A673 (cell line): ENCODE data around the gene TCEAL8. TPM values are rescaled to one million over a fixed set of nuclear protein-coding genes. Genes with fewer than 3 reads are reported as not detected.
"Not testable (repeated sequence)": the region's sequence is repeated elsewhere in the genome, so short reads cannot be mapped to it uniquely, and the experiment has no call there.

Source experiments
- BruUV-seq: library from RNA; stranded (reverse); fragments of 400-500 nt; replicated peaks from 2 replicates; lab custom pipeline; 2021; lab: Mats Ljungman, UMichigan
- CTCF ChIA-PET: fragments of 300-600 bp; sonication (Branson Sonifier 250); formaldehyde crosslinking; loops from one replicate; lab custom pipeline; 2022; ENCODE audit warnings: antibody characterized with exemption; lab: Charles Lee
- POLR2A ChIA-PET: fragments of 300-600 bp; sonication (Branson Sonifier 250); formaldehyde crosslinking; loops from one replicate; lab custom pipeline; 2022; ENCODE audit warnings: antibody characterized with exemption; ENCODE audit not compliant: low non-redundant PET; lab: Charles Lee
- DNase-seq: peaks from one replicate; pipeline ENCODE4 v3.0.0-alpha.2; 2015; ENCODE audit warnings: low spot score
- H3K27ac ChIP-seq: fragments of 200-600 bp; sonication (generic); 2 replicates; pipeline ENCODE4 v1.5.1; 2016; ENCODE audit warnings: mixed run types, low read depth, mild to moderate bottlenecking, mixed read lengths, antibody characterized with exemption, low read length; ENCODE audit not compliant: poor library complexity, severe bottlenecking
- H3K27me3 ChIP-seq: fragments of 200-600 bp; sonication (generic); replicated peaks from 2 replicates; pipeline ENCODE4 v1.6.1; 2017; ENCODE audit warnings: mixed run types, low read depth, mild to moderate bottlenecking, mixed read lengths, antibody characterized with exemption, low read length; ENCODE audit not compliant: insufficient read depth, poor library complexity
- H3K36me3 ChIP-seq: fragments of 200-600 bp; sonication (generic); 2 replicates; pipeline ENCODE4 v1.6.1; 2016; ENCODE audit warnings: mixed run types, mild to moderate bottlenecking, mixed read lengths, antibody characterized with exemption, low read length; ENCODE audit not compliant: insufficient read depth, poor library complexity, severe bottlenecking
- H3K4me1 ChIP-seq: fragments of 200-600 bp; sonication (generic); 2 replicates; pipeline ENCODE4 v1.6.1; 2017; ENCODE audit warnings: mixed run types, mild to moderate bottlenecking, mixed read lengths, antibody characterized with exemption, low read length; ENCODE audit not compliant: insufficient read depth, poor library complexity, severe bottlenecking
- H3K4me3 ChIP-seq: fragments of 200-600 bp; sonication (generic); 2 replicates; pipeline ENCODE4 v1.5.1; 2016; ENCODE audit warnings: low read depth, mixed run types, mild to moderate bottlenecking, mixed read lengths, low read length; ENCODE audit not compliant: poor library complexity, severe bottlenecking
- H3K9me3 ChIP-seq: fragments of 200-600 bp; sonication (generic); 2 replicates; pipeline ENCODE4 v1.6.1; 2016; ENCODE audit warnings: mixed run types, low read depth, mild to moderate bottlenecking, mixed read lengths, antibody characterized with exemption, low read length; ENCODE audit not compliant: poor library complexity, severe bottlenecking
- EZH2 ChIP-seq: fragments of 200-600 bp; sonication (generic); IDR thresholded peaks from 2 replicates; pipeline ENCODE4 v1.6.1; 2017; ENCODE audit warnings: borderline replicate concordance, low read depth, mild to moderate bottlenecking, mixed read lengths, antibody characterized with exemption, low read length; ENCODE audit not compliant: poor library complexity, severe bottlenecking
- intact Hi-C: fragments of 100-400 bp; cut with micrococcal nuclease; formaldehyde crosslinking; loops from one replicate; pipeline ENCODE4 v1.10.0; 2022; ENCODE audit not compliant: unreplicated experiment
- total RNA-seq: library from RNA; stranded (reverse); gene quantifications from 2 replicates; pipeline ENCODE4 v1.2.3, GENCODE V29; 2021
- TF ChIP-seq, protein P1 (sequence below): fragments of 300-800, 200-600 bp; sonication (generic); conservative IDR thresholded peaks from 2 replicates; pipeline ENCODE4 v1.5.1; 2017; ENCODE audit warnings: low read depth, mild to moderate bottlenecking, antibody characterized with exemption, low read length, moderate library complexity, mixed read lengths

Gene TCEAL8
- total RNA-seq, 1 experiment from 2014 or later: 66.2 TPM

DNA sequence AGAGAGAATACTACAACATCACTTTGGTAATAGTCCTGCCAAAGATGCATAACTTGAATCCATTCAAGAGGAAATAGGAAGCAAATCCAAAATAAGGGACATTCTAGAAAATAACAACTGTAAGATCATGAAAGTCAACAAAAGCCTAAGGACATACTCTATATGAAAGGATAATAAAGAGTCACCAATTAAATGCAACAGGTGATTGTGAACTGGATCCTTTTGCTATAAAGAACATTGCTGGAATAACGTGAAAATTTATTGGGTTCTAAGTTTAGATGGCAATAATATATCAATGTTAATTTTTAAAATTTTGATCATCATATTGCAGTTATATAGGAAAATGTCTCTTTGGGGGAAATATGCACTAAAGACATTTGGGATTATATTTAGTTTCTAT, 20.1 kb downstream of the TCEAL8 start:
- ChIA-PET POLR2A (no interaction called here), CTCF (no interaction called here)
- DNase-seq: no peak
- intact Hi-C loops: no loop called here
- BruUV-seq: no TSS peak
- H3K4me1 ChIP-seq: no peaks in the 10 kb centered on the region
- TF ChIP-seq EZH2: no peak
- TF ChIP-seq, protein P1, sequence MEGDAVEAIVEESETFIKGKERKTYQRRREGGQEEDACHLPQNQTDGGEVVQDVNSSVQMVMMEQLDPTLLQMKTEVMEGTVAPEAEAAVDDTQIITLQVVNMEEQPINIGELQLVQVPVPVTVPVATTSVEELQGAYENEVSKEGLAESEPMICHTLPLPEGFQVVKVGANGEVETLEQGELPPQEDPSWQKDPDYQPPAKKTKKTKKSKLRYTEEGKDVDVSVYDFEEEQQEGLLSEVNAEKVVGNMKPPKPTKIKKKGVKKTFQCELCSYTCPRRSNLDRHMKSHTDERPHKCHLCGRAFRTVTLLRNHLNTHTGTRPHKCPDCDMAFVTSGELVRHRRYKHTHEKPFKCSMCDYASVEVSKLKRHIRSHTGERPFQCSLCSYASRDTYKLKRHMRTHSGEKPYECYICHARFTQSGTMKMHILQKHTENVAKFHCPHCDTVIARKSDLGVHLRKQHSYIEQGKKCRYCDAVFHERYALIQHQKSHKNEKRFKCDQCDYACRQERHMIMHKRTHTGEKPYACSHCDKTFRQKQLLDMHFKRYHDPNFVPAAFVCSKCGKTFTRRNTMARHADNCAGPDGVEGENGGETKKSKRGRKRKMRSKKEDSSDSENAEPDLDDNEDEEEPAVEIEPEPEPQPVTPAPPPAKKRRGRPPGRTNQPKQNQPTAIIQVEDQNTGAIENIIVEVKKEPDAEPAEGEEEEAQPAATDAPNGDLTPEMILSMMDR: no peak
- H3K4me3 ChIP-seq: no peak overlapping the region
- H3K27ac ChIP-seq: no peak overlapping the region
- H3K9me3 ChIP-seq: no peaks in the 10 kb centered on the region
- H3K36me3 ChIP-seq: no peaks in the 10 kb centered on the region
- no peaks in the 10 kb centered on the region for H3K27me3 ChIP-seq

DNA sequence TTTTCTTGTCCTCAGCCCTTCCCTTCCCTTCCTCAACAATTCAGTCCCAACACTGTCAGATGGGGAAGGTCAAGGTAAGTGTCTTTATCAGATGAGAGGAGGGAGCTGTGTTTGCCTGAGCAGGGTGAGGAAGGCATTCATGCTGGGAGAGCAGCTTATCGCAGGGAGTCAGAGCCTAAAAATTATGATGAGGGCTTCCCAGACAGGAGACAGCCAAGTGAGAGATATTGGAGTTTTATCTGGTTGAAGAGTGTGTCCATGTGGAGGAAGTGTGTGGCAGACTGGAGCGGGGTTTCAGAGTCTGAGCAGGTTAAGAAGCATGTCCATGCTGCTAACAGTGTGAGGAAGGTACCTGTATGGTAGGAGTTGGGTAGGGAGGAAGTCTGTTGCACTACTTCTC, 21.7 kb downstream of the TCEAL8 start:
- TF ChIP-seq, protein P1: no peak
- TF ChIP-seq EZH2: no peak
- Histone ChIP-seq H3K4me3 (no peak overlapping the region), H3K27ac (no peak overlapping the region), H3K36me3 (no peaks in the 10 kb centered on the region), H3K9me3 (no peaks in the 10 kb centered on the region), H3K4me1 (no peaks in the 10 kb centered on the region), H3K27me3 (no peaks in the 10 kb centered on the region)
- DNase-seq: no peak
- CTCF ChIA-PET: no interaction called here
- intact Hi-C loops: no loop called here
- POLR2A ChIA-PET: no interaction called here
- BruUV-seq: no TSS peak

DNA sequence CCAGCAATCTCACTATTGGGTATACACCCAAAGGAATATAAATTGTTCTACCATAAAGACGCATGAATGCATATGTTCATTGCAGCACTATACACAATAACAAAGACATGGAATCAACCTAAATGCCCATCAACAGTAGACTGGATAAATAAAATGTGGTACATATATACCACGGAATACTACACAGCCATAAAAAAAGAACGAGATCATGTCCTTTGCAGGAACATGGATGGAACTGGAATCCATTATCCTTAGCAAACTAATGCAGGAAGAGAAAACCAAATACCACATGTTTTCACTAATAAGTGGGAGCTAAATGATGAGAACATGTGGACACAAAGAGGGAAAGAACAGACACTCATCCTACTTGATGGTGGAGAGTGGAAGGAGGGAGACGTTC, 29.0 kb downstream of the TCEAL8 start:
- POLR2A ChIA-PET, H3K4me1 ChIP-seq, H3K9me3 ChIP-seq, BruUV-seq, intact Hi-C loops, CTCF ChIA-PET, H3K27ac ChIP-seq, H3K4me3 ChIP-seq, DNase-seq, H3K36me3 ChIP-seq, H3K27me3 ChIP-seq: not testable (repeated sequence)

DNA sequence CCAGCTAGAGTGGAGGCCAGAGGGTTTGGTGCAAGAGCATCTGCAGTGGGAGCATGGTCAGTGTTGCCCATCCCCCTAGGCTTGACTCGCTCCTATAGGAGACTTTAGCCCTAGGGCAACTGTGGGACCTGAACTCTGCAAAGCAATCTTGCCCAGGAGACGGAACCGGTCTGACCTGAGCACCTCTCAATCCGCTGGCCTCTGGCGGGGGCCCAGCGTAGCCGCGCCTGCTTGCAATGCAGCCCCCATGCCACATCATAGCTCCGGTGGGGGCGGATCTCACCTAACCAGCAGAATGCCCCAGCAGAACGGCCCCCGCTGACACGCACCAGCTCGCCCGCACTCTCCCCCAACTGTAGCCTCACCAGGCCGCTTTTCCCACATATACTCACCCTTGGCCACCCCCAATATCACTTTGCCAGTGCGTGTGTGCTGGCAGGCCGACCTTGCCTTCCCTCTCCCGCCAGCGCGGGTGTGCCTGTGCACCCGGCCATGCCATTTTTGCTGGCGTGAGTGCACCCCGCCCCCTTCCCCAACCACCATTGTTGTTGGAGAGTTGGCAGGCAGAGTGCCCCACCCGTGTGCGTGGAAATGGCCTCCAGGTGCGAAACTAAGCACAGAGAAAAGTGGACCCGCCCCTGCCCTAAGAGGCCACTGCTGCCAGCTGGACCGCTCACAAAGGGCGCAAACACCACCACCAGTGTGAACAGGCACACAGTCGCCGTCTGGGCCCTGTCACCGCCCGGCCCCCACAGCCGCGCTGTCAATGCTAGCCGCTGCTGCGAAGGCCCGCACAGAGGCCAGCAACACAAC, 34.2 kb downstream of the TCEAL8 start:
- no peaks in the 10 kb centered on the region for H3K4me1 ChIP-seq
- peaks cover 14% of the 10 kb centered on the region for H3K36me3 ChIP-seq
- H3K4me3 ChIP-seq: no peak overlapping the region
- DNase-seq: no peak
- no TSS peak for BruUV-seq
- intact Hi-C loops: no loop called here
- TF ChIP-seq, protein P1: no peak
- no peak for TF ChIP-seq EZH2
- H3K9me3 ChIP-seq: no peaks in the 10 kb centered on the region
- H3K27ac ChIP-seq: no peak overlapping the region
- H3K27me3 ChIP-seq: no peaks in the 10 kb centered on the region
- ChIA-PET POLR2A (no interaction called here), CTCF (no interaction called here)
